GM19438 (cell line): ENCODE results near the gene MACROD2.

Experiments
- ATAC-seq: cut with Tn5 transposase; IDR thresholded peaks from one replicate; pipeline ENCODE4 v1.9.1; 2021; ENCODE audit warnings: low read depth; ENCODE audit not compliant: unreplicated experiment

Gene MACROD2

GRCh38 chr20:15399781-15400180 is 1404.5 kb downstream of the MACROD2 start:
- no peak for ATAC-seq

GRCh38 chr20:15406072-15406471 is 1410.8 kb downstream of the MACROD2 start:
- no peak for ATAC-seq

- no peak for ATAC-seq
Measured at GRCh38 chr20:15411781-15412180, 1416.5 kb downstream of the MACROD2 start.

- no peak for ATAC-seq
Measured at GRCh38 chr20:15415908-15416307, 1420.6 kb downstream of the MACROD2 start.

- no peak for ATAC-seq
Measured at GRCh38 chr20:15419856-15420255, 1424.5 kb downstream of the MACROD2 start.

- no peak for ATAC-seq
Measured at GRCh38 chr20:15422966-15423365, 1427.7 kb downstream of the MACROD2 start.

- no peak for ATAC-seq
Measured at GRCh38 chr20:15439551-15439950, 1444.2 kb downstream of the MACROD2 start.

GRCh38 chr20:15440049-15440820 is 1444.9 kb downstream of the MACROD2 start:
- no peak for ATAC-seq

GRCh38 chr20:15445056-15445840 is 1449.9 kb downstream of the MACROD2 start:
- no peak for ATAC-seq

GRCh38 chr20:15446373-15446772 is 1451.1 kb downstream of the MACROD2 start:
- no peak for ATAC-seq

- ATAC-seq, result no peak
Measured at GRCh38 chr20:15447549-15447948, 1452.2 kb downstream of the MACROD2 start.

- ATAC-seq, result no peak
Measured at GRCh38 chr20:15449061-15449460, 1453.7 kb downstream of the MACROD2 start.

GRCh38 chr20:15451241-15451640 is 1455.9 kb downstream of the MACROD2 start:
- no peak for ATAC-seq

GRCh38 chr20:15455279-15455678 is 1460.0 kb downstream of the MACROD2 start:
- no peak for ATAC-seq

- no peak for ATAC-seq
Measured at GRCh38 chr20:15461938-15462337, 1466.6 kb downstream of the MACROD2 start.

- ATAC-seq, result no peak
Measured at GRCh38 chr20:15475483-15475882, 1480.2 kb downstream of the MACROD2 start.

- ATAC-seq, result no peak
Measured at GRCh38 chr20:15476186-15476585, 1480.9 kb downstream of the MACROD2 start.

GRCh38 chr20:15476781-15477180 is 1481.5 kb downstream of the MACROD2 start:
- ATAC-seq, result no peak

GRCh38 chr20:15482525-15482924 is 1487.2 kb downstream of the MACROD2 start:
- ATAC-seq, result no peak

- no peak for ATAC-seq
Measured at GRCh38 chr20:15485519-15485918, 1490.2 kb downstream of the MACROD2 start.

- no peak for ATAC-seq
Measured at GRCh38 chr20:15487030-15487429, 1491.7 kb downstream of the MACROD2 start.

- no peak for ATAC-seq
Measured at GRCh38 chr20:15487682-15488081, 1492.4 kb downstream of the MACROD2 start.
